MV-4-11 (cell line): ENCODE measurements around the gene ZNF771.
"Not testable (repeated sequence)": the region's sequence is repeated elsewhere in the genome, so short reads cannot be mapped to it uniquely, and the experiment has no call there.

Experiments
- DNase-seq: peaks from one replicate; lab custom pipeline; 2025; lab: John Stamatoyannopoulos, UW

Gene ZNF771

GRCh38 chr16:30375864-30376263, 31.5 kb upstream of the ZNF771 start:
- DNase-seq = no peak

- DNase-seq = no peak
These were observed 30.9 kb upstream of the ZNF771 start for GRCh38 chr16:30376461-30376902.

GRCh38 chr16:30377050-30377811, 30.2 kb upstream of the ZNF771 start:
- no peak for DNase-seq

GRCh38 chr16:30377812-30378235, 29.6 kb upstream of the ZNF771 start:
- peak; percentile 80 for DNase-seq

GRCh38 chr16:30378236-30379157, 28.9 kb upstream of the ZNF771 start:
- peak; percentile 96 for DNase-seq

GRCh38 chr16:30379158-30379783, 28.1 kb upstream of the ZNF771 start:
- DNase-seq = no peak

GRCh38 chr16:30380072-30380802, 27.2 kb upstream of the ZNF771 start:
- DNase-seq = no peak

- no peak for DNase-seq
These were observed 26.6 kb upstream of the ZNF771 start for GRCh38 chr16:30380803-30381208.

GRCh38 chr16:30381291-30382041, 25.9 kb upstream of the ZNF771 start:
- DNase-seq = no peak

GRCh38 chr16:30382111-30382881, 25.1 kb upstream of the ZNF771 start, which contains the start of gene SEPTIN1:
SEPTIN1 (minus strand) TSS chr16:30382561; CDS start chr16:30382542, 19 bp downstream.
- peak; percentile 7 for DNase-seq

- DNase-seq = no peak
These were observed 23.9 kb upstream of the ZNF771 start for GRCh38 chr16:30383521-30383920.

- no peak for DNase-seq
These were observed 12.7 kb upstream of the ZNF771 start for GRCh38 chr16:30394592-30395154.

- DNase-seq = peak; percentile 70
These were observed 12.0 kb upstream of the ZNF771 start, which contains the start of gene ZNF48 for GRCh38 chr16:30395155-30395991. ZNF48 (plus strand) TSS chr16:30395420; CDS start chr16:30395795, 375 bp downstream.

- no peak for DNase-seq
These were observed 11.3 kb upstream of the ZNF771 start for GRCh38 chr16:30395992-30396585.

GRCh38 chr16:30396627-30397026, 10.8 kb upstream of the ZNF771 start:
- not testable (repeated sequence) for DNase-seq

GRCh38 chr16:30397056-30397455, 10.3 kb upstream of the ZNF771 start:
- DNase-seq = no peak

- DNase-seq = no peak
These were observed 9.4 kb upstream of the ZNF771 start for GRCh38 chr16:30397776-30398660.
